A673 (cell line): ENCODE results near the gene RECQL5. TPM values are rescaled to one million over a fixed set of nuclear protein-coding genes. Genes with fewer than 3 reads are reported as not detected.

Experiments used
- BruUV-seq: library from RNA; stranded (reverse); fragments of 400-500 nt; replicated peaks from 2 replicates; lab custom pipeline; 2021; lab: Mats Ljungman, UMichigan
- CTCF ChIA-PET: fragments of 300-600 bp; sonication (Branson Sonifier 250); formaldehyde crosslinking; loops from one replicate; lab custom pipeline; 2022; ENCODE audit warnings: antibody characterized with exemption; lab: Charles Lee
- POLR2A ChIA-PET: fragments of 300-600 bp; sonication (Branson Sonifier 250); formaldehyde crosslinking; loops from one replicate; lab custom pipeline; 2022; ENCODE audit warnings: antibody characterized with exemption; ENCODE audit not compliant: low non-redundant PET; lab: Charles Lee
- DNase-seq: peaks from one replicate; pipeline ENCODE4 v3.0.0-alpha.2; 2015; ENCODE audit warnings: low spot score
- H3K27ac ChIP-seq: fragments of 200-600 bp; sonication (generic); 2 replicates; pipeline ENCODE4 v1.5.1; 2016; ENCODE audit warnings: mixed run types, low read depth, mild to moderate bottlenecking, mixed read lengths, antibody characterized with exemption, low read length; ENCODE audit not compliant: poor library complexity, severe bottlenecking
- H3K27me3 ChIP-seq: fragments of 200-600 bp; sonication (generic); replicated peaks from 2 replicates; pipeline ENCODE4 v1.6.1; 2017; ENCODE audit warnings: mixed run types, low read depth, mild to moderate bottlenecking, mixed read lengths, antibody characterized with exemption, low read length; ENCODE audit not compliant: insufficient read depth, poor library complexity
- H3K36me3 ChIP-seq: fragments of 200-600 bp; sonication (generic); 2 replicates; pipeline ENCODE4 v1.6.1; 2016; ENCODE audit warnings: mixed run types, mild to moderate bottlenecking, mixed read lengths, antibody characterized with exemption, low read length; ENCODE audit not compliant: insufficient read depth, poor library complexity, severe bottlenecking
- H3K4me1 ChIP-seq: fragments of 200-600 bp; sonication (generic); 2 replicates; pipeline ENCODE4 v1.6.1; 2017; ENCODE audit warnings: mixed run types, mild to moderate bottlenecking, mixed read lengths, antibody characterized with exemption, low read length; ENCODE audit not compliant: insufficient read depth, poor library complexity, severe bottlenecking
- H3K4me3 ChIP-seq: fragments of 200-600 bp; sonication (generic); 2 replicates; pipeline ENCODE4 v1.5.1; 2016; ENCODE audit warnings: low read depth, mixed run types, mild to moderate bottlenecking, mixed read lengths, low read length; ENCODE audit not compliant: poor library complexity, severe bottlenecking
- H3K9me3 ChIP-seq: fragments of 200-600 bp; sonication (generic); 2 replicates; pipeline ENCODE4 v1.6.1; 2016; ENCODE audit warnings: mixed run types, low read depth, mild to moderate bottlenecking, mixed read lengths, antibody characterized with exemption, low read length; ENCODE audit not compliant: poor library complexity, severe bottlenecking
- CTCF ChIP-seq: fragments of 300-800, 200-600 bp; sonication (generic); conservative IDR thresholded peaks from 2 replicates; pipeline ENCODE4 v1.5.1; 2017; ENCODE audit warnings: low read depth, mild to moderate bottlenecking, antibody characterized with exemption, low read length, moderate library complexity, mixed read lengths
- EZH2 ChIP-seq: fragments of 200-600 bp; sonication (generic); IDR thresholded peaks from 2 replicates; pipeline ENCODE4 v1.6.1; 2017; ENCODE audit warnings: borderline replicate concordance, low read depth, mild to moderate bottlenecking, mixed read lengths, antibody characterized with exemption, low read length; ENCODE audit not compliant: poor library complexity, severe bottlenecking
- intact Hi-C: fragments of 100-400 bp; cut with micrococcal nuclease; formaldehyde crosslinking; loops from one replicate; pipeline ENCODE4 v1.10.0; 2022; ENCODE audit not compliant: unreplicated experiment
- total RNA-seq: library from RNA; stranded (reverse); gene quantifications from 2 replicates; pipeline ENCODE4 v1.2.3, GENCODE V29; 2021

RECQL5 gene
- total RNA-seq, 1 experiment from 2014 or later = 30.6 TPM

GRCh38 chr17:75634376-75634740 is 32.6 kb downstream of the RECQL5 start:
- no peak for TF ChIP-seq CTCF
- TF ChIP-seq EZH2 = no peak
- Histone ChIP-seq H3K4me3 (no peak overlapping the region), H3K27ac (no peak overlapping the region), H3K9me3 (no peaks in the 10 kb centered on the region), H3K27me3 (no peaks in the 10 kb centered on the region), H3K4me1 (peaks cover 14% of the 10 kb centered on the region), H3K36me3 (no peaks in the 10 kb centered on the region)
- BruUV-seq = no TSS peak
- ChIA-PET POLR2A (no interaction called here), CTCF (interaction anchor here (0.5 to 2.9 kb wide), 15 partner anchors 11 to 272 kb away, joined by 3 to 95 read pairs (median 4); partner anchors contain the start of genes RECQL5, SAP30BP and TMEM94)
- no peak for DNase-seq
- intact Hi-C loops = no loop called here

GRCh38 chr17:75633486-75634375 is 33.2 kb downstream of the RECQL5 start:
- POLR2A ChIA-PET = no interaction called here
- Histone ChIP-seq H3K27ac (no peak overlapping the region), H3K4me3 (peak overlapping the region; percentile 22), H3K4me1 (peaks cover 14% of the 10 kb centered on the region), H3K27me3 (no peaks in the 10 kb centered on the region), H3K9me3 (no peaks in the 10 kb centered on the region), H3K36me3 (no peaks in the 10 kb centered on the region)
- CTCF ChIA-PET = interaction anchor here (0.6 to 2.9 kb wide), 20 partner anchors 9 to 272 kb away, joined by 3 to 95 read pairs (median 4); partner anchors contain the start of genes RECQL5, SAP30BP and TMEM94
- intact Hi-C loops = loop anchor here (1.0 kb wide), 1 partner anchor 114 kb away; no protein-coding TSS in a partner anchor
- no TSS peak for BruUV-seq
- peak; percentile 79 for TF ChIP-seq CTCF
- no peak for TF ChIP-seq EZH2
- peak; percentile 94 for DNase-seq

- peak within 1 kb of the TSS; percentile 22 for H3K4me3 ChIP-seq
Measured at GRCh38 chr17:75632863-75633485, 34.0 kb downstream of the RECQL5 start, which contains the start of gene SMIM5. TSS of gene SMIM5 (plus strand) at chr17:75633434. CDS start at chr17:75640202, 6,768 bp downstream.

More at GRCh38 chr17:75632863-75633485, 34.0 kb downstream of the RECQL5 start, which contains the start of gene SMIM5:
- no peak for TF ChIP-seq EZH2
- TF ChIP-seq CTCF = peak; percentile 98
- no peaks in the 10 kb centered on the region for H3K9me3 ChIP-seq
- BruUV-seq = no TSS peak
- peak; percentile 82 for DNase-seq
- H3K4me1 ChIP-seq = peaks cover 14% of the 10 kb centered on the region
- no peaks in the 10 kb centered on the region for H3K36me3 ChIP-seq
- no peak within 1 kb of the TSS for H3K27ac ChIP-seq
- intact Hi-C loops = loop anchor here (1.0 kb wide), 1 partner anchor 114 kb away; no protein-coding TSS in a partner anchor
- ChIA-PET POLR2A (no interaction called here), CTCF (interaction anchor here (0.5 to 2.9 kb wide), 16 partner anchors 8 to 341 kb away, joined by 3 to 95 read pairs (median 4); partner anchors contain the start of genes RECQL5 and SAP30BP)
- no peaks in the 10 kb centered on the region for H3K27me3 ChIP-seq
